DOHH2 (cell line): ENCODE measurements around the gene MMRN2.

Experiments
- EZH2phosphoT487 ChIP-seq: fragments of 200-600 bp; sonication (generic); IDR thresholded peaks from 2 replicates; pipeline ENCODE4 v1.6.1; 2017; ENCODE audit warnings: borderline replicate concordance, mild to moderate bottlenecking, antibody characterized with exemption, low read length, moderate library complexity, mixed read lengths
- TF ChIP-seq, protein P1 (sequence below): fragments of 200-600 bp; sonication (generic); IDR thresholded peaks from one replicate; pipeline ENCODE4 v1.5.1; 2014; ENCODE audit warnings: antibody characterized with exemption, mild to moderate bottlenecking, low read depth, low read length; ENCODE audit not compliant: poor library complexity, severe bottlenecking

DNA sequence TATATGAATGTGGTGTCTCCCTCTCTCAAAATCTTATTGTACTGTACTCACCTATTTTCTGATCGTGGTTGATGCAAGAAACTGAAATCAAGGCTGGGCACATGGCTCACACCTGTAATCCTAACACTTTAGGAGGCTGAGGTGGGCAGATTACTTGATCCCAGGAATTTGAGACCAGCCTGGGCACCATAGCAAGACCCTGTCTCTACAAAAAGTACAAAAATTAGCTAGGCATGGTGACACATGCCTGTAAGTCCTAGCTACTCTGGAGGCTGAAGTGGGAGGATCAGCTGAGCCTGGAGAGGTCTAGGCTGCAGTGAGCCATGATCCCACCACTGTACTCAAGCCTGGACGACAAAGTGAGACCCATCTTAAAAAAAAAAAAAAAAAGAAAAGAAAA lies 16.0 kb downstream of the MMRN2 start:
- TF ChIP-seq, protein P1, sequence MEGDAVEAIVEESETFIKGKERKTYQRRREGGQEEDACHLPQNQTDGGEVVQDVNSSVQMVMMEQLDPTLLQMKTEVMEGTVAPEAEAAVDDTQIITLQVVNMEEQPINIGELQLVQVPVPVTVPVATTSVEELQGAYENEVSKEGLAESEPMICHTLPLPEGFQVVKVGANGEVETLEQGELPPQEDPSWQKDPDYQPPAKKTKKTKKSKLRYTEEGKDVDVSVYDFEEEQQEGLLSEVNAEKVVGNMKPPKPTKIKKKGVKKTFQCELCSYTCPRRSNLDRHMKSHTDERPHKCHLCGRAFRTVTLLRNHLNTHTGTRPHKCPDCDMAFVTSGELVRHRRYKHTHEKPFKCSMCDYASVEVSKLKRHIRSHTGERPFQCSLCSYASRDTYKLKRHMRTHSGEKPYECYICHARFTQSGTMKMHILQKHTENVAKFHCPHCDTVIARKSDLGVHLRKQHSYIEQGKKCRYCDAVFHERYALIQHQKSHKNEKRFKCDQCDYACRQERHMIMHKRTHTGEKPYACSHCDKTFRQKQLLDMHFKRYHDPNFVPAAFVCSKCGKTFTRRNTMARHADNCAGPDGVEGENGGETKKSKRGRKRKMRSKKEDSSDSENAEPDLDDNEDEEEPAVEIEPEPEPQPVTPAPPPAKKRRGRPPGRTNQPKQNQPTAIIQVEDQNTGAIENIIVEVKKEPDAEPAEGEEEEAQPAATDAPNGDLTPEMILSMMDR = no peak
- TF ChIP-seq EZH2phosphoT487 = no peak
